ENCODE measurements around the gene INSM1.
"Not testable (repeated sequence)": the region's sequence is repeated elsewhere in the genome, so short reads cannot be mapped to it uniquely, and the experiment has no call there.

Gene INSM1

GRCh38 chr20:20367575-20368417 is at the start of gene INSM1:
TSS of gene INSM1 (plus strand) at chr20:20368104. CDS start at chr20:20368268, 164 bp downstream.
- no peak for DNase-seq (ENCODE audit: low read depth)

- DNase-seq (ENCODE audit: low read depth): no peak
Observed at GRCh38 chr20:20318365-20319161, 49.3 kb upstream of the INSM1 start.

GRCh38 chr20:20321134-20321533 is 46.8 kb upstream of the INSM1 start:
- DNase-seq (ENCODE audit: low read depth): no peak

- no peak for DNase-seq (ENCODE audit: low read depth)
Observed at GRCh38 chr20:20321917-20322316, 46.0 kb upstream of the INSM1 start.

GRCh38 chr20:20322912-20323311 is 45.0 kb upstream of the INSM1 start:
- DNase-seq (ENCODE audit: low read depth): no peak

GRCh38 chr20:20327746-20328145 is 40.2 kb upstream of the INSM1 start:
- DNase-seq (ENCODE audit: low read depth): peak; percentile 69

GRCh38 chr20:20329564-20329963 is 38.3 kb upstream of the INSM1 start:
- DNase-seq (ENCODE audit: low read depth): no peak

GRCh38 chr20:20331156-20331555 is 36.7 kb upstream of the INSM1 start:
- DNase-seq (ENCODE audit: low read depth): no peak

GRCh38 chr20:20331817-20332216 is 36.1 kb upstream of the INSM1 start:
- DNase-seq (ENCODE audit: low read depth): no peak

GRCh38 chr20:20333866-20334265 is 34.0 kb upstream of the INSM1 start:
- no peak for DNase-seq (ENCODE audit: low read depth)

GRCh38 chr20:20334489-20334888 is 33.4 kb upstream of the INSM1 start:
- no peak for DNase-seq (ENCODE audit: low read depth)

GRCh38 chr20:20338133-20338730 is 29.7 kb upstream of the INSM1 start:
- DNase-seq (ENCODE audit: low read depth): no peak

GRCh38 chr20:20340443-20340842 is 27.5 kb upstream of the INSM1 start:
- no peak for DNase-seq (ENCODE audit: low read depth)

GRCh38 chr20:20341371-20341770 is 26.5 kb upstream of the INSM1 start:
- no peak for DNase-seq (ENCODE audit: low read depth)

- DNase-seq (ENCODE audit: low read depth): no peak
Observed at GRCh38 chr20:20342066-20342465, 25.8 kb upstream of the INSM1 start.

GRCh38 chr20:20343932-20344331 is 24.0 kb upstream of the INSM1 start:
- no peak for DNase-seq (ENCODE audit: low read depth)

GRCh38 chr20:20344476-20344875 is 23.4 kb upstream of the INSM1 start:
- DNase-seq (ENCODE audit: low read depth): no peak

GRCh38 chr20:20353576-20353975 is 14.3 kb upstream of the INSM1 start:
- no peak for DNase-seq (ENCODE audit: low read depth)

GRCh38 chr20:20355503-20355902 is 12.4 kb upstream of the INSM1 start:
- DNase-seq (ENCODE audit: low read depth): not testable (repeated sequence)

- DNase-seq (ENCODE audit: low read depth): no peak
Observed at GRCh38 chr20:20358801-20359200, 9.1 kb upstream of the INSM1 start.

- no peak for DNase-seq (ENCODE audit: low read depth)
Observed at GRCh38 chr20:20359628-20360027, 8.3 kb upstream of the INSM1 start.

- peak; percentile 62 for DNase-seq (ENCODE audit: low read depth)
Observed at GRCh38 chr20:20360464-20360863, 7.4 kb upstream of the INSM1 start.

All from ELR (cell line).